Gastroesophageal sphincter (tissue), 4 donors: ENCODE data around the gene TMOD1. TPM values are rescaled to one million over a fixed set of nuclear protein-coding genes. Genes with fewer than 3 reads are reported as not detected.

ENCODE experiments used
- ATAC-seq: fragments of 150-250 bp; one replicate; pipeline ENCODE4 v1.9.1; 2016; ENCODE audit warnings: mild to moderate bottlenecking, moderate library complexity
- H3K27ac ChIP-seq, 4 donors: fragments of 200-600 bp; sonication (generic) in 3 of 4; 1 replicate in 3 of 4; 2 replicates in 1 of 4; pipeline ENCODE4 v1.5.1; 2016 to 2019
- H3K27me3 ChIP-seq: fragments of 200-600 bp; sonication (generic); one replicate; pipeline ENCODE4 v1.5.1; 2019
- H3K36me3 ChIP-seq, 2 donors: fragments of 200-600 bp; sonication (generic); one replicate each; pipeline ENCODE4 v1.5.1; 2019; ENCODE audit warnings: control low read depth in 1 of 2
- H3K4me1 ChIP-seq, 3 donors: fragments of 200-600 bp; sonication (generic); 1 replicate in 2 of 3; 2 replicates in 1 of 3; pipeline ENCODE4 v1.5.1; 2016 to 2019; ENCODE audit warnings: control low read depth in 2 of 3
- H3K4me3 ChIP-seq, 2 donors: fragments of 200-600 bp; sonication (generic); one replicate each; pipeline ENCODE4 v1.5.1; 2019; ENCODE audit warnings: mild to moderate bottlenecking in 1 of 2, moderate library complexity in 1 of 2
- H3K9me3 ChIP-seq, 3 donors: fragments of 200-600 bp; sonication (generic); one replicate each; pipeline ENCODE4 v1.5.1; 2017 to 2019; ENCODE audit warnings: control low read depth in 2 of 3
- CTCF ChIP-seq, 4 experiments: fragments of 200-600 bp in 2 of 4; fragments of 450-650 bp in 2 of 4; sonication (generic) in 1 of 4; IDR thresholded peaks; one replicate each; pipeline ENCODE4 v1.5.1; 2017 to 2019; ENCODE audit warnings: antibody characterized with exemption in 4 of 4, mild to moderate bottlenecking in 2 of 4, moderate library complexity in 2 of 4
- EP300 ChIP-seq: sonication (generic); formaldehyde crosslinking; IDR thresholded peaks from one replicate; pipeline ENCODE4 v1.6.1; 2017; ENCODE audit warnings: antibody characterized with exemption, mild to moderate bottlenecking
- POLR2A ChIP-seq, 2 donors: fragments of 450-650 bp; IDR thresholded peaks; one replicate each; pipeline ENCODE4 v1.6.1; 2017; ENCODE audit warnings: antibody characterized with exemption in 2 of 2, mild to moderate bottlenecking in 2 of 2, moderate library complexity in 1 of 2
- POLR2AphosphoS5 ChIP-seq: sonication (generic); formaldehyde crosslinking; IDR thresholded peaks from one replicate; pipeline ENCODE4 v1.6.1; 2017; ENCODE audit warnings: antibody characterized with exemption
- WGBS, 2 donors: methylation state at CpG; one replicate each; pipeline ENCODE4 v1.1.5; 2018; ENCODE audit warnings: low coverage in 1 of 2; 5-methylcytosine and 5-hydroxymethylcytosine counted together
- total RNA-seq, 4 donors: library from RNA; depleted of rRNA; stranded (reverse); fragments of >200 nt; gene quantifications; one replicate each; pipeline ENCODE4 v1.1.0, GENCODE V29; 2016

TMOD1 gene
- total RNA-seq, 4 donors from 2014 or later = 38.6 to 99.6 (median 76.7) TPM

- no peak for TF ChIP-seq EP300
- Histone ChIP-seq H3K9me3 (no peaks in the 10 kb centered on the region), H3K4me1 (peaks cover 18 to 68% (median 41%) of the 10 kb centered on the region in 3 donors), H3K27ac (peak overlapping the region; percentile 67 to 90 (median 70)), H3K27me3 (no peaks in the 10 kb centered on the region), H3K4me3 (no peak overlapping the region), H3K36me3 (peaks cover 0 to 55% of the 10 kb centered on the region in 2 donors)
- ATAC-seq = peak; percentile 32
- 5 to 60% methylated on average over 3 to 11 of the region's 13 CpGs for WGBS, 2 donors
Measured at GRCh38 chr9:97563458-97564135, 62.1 kb downstream of the TMOD1 start.

GRCh38 chr9:97564291-97565175, 63.1 kb downstream of the TMOD1 start:
- peaks cover 0 to 65% of the 10 kb centered on the region in 2 donors for H3K36me3 ChIP-seq
- no peaks in the 10 kb centered on the region for H3K27me3 ChIP-seq
- TF ChIP-seq POLR2AphosphoS5 = peak; percentile 18
- TF ChIP-seq EP300 = no peak
- no peak overlapping the region for H3K4me3 ChIP-seq
- peak; percentile 55 for ATAC-seq
- H3K9me3 ChIP-seq = no peaks in the 10 kb centered on the region
- 0 to 14% methylated on average over 1 to 10 of the region's 14 CpGs for WGBS, 2 donors
- H3K27ac ChIP-seq = peak overlapping the region; percentile 67 to 90 (median 70)
- peaks cover 11 to 59% (median 37%) of the 10 kb centered on the region in 3 donors for H3K4me1 ChIP-seq

- 77% methylated on average over 4 of the region's 5 CpGs; no CpG with 5 or more reads in 1 of the 2 donors for WGBS, 2 donors
- Histone ChIP-seq H3K4me3 (no peak overlapping the region), H3K27ac (peak overlapping the region in 2 of 4 donors; percentile 73 to 90), H3K36me3 (peaks cover 0 to 72% of the 10 kb centered on the region in 2 donors), H3K9me3 (no peaks in the 10 kb centered on the region), H3K27me3 (no peaks in the 10 kb centered on the region), H3K4me1 (peaks cover 11 to 56% (median 37%) of the 10 kb centered on the region in 3 donors)
- TF ChIP-seq POLR2A (IDR thresholded peaks at IDR 0.05) (no peak), EP300 (no peak), POLR2AphosphoS5 (no peak), CTCF (IDR thresholded peaks at IDR 0.05) (no peak)
- no peak for ATAC-seq
Measured at GRCh38 chr9:97565262-97565661, 63.8 kb downstream of the TMOD1 start.

- no peak for TF ChIP-seq CTCF (IDR thresholded peaks at IDR 0.05)
- H3K27me3 ChIP-seq = no peaks in the 10 kb centered on the region
- H3K27ac ChIP-seq = peak overlapping the region in 3 of 4 donors; percentile 6 to 43 (median 9)
- H3K4me3 ChIP-seq = no peak overlapping the region
- WGBS, 2 donors = 63% methylated on average over 6 of the region's 9 CpGs; no CpG with 5 or more reads in 1 of the 2 donors
- ATAC-seq = no peak
- peaks cover 15 to 56% (median 29%) of the 10 kb centered on the region in 3 donors for H3K4me1 ChIP-seq
- no peaks in the 10 kb centered on the region for H3K9me3 ChIP-seq
- peaks cover 0 to 88% of the 10 kb centered on the region in 2 donors for H3K36me3 ChIP-seq
Measured at GRCh38 chr9:97567182-97567893, 65.9 kb downstream of the TMOD1 start.

- Histone ChIP-seq H3K4me3 (no peak overlapping the region), H3K27me3 (no peaks in the 10 kb centered on the region), H3K9me3 (no peaks in the 10 kb centered on the region), H3K4me1 (peaks cover 15 to 52% (median 24%) of the 10 kb centered on the region in 3 donors), H3K36me3 (peaks cover 0 to 85% of the 10 kb centered on the region in 2 donors), H3K27ac (peak overlapping the region in 3 of 4 donors; percentile 7 to 43 (median 17))
- ATAC-seq = no peak
- TF ChIP-seq POLR2A (IDR thresholded peaks at IDR 0.05) (no peak), POLR2AphosphoS5 (no peak), CTCF (IDR thresholded peaks at IDR 0.05) (no peak), EP300 (no peak)
- 55% methylated on average over 4 of the region's 4 CpGs; no CpG with 5 or more reads in 1 of the 2 donors for WGBS, 2 donors
Measured at GRCh38 chr9:97567894-97568202, 66.4 kb downstream of the TMOD1 start.
